SK-N-MC (cell line): ENCODE data around the gene MAPK8IP3.

Source experiments
- EZH2 ChIP-seq: fragments of 200-600 bp; sonication (generic); IDR thresholded peaks from one replicate; pipeline ENCODE4 v1.6.1; 2017; ENCODE audit warnings: antibody characterized with exemption
- POLR2AphosphoS5 ChIP-seq: IDR thresholded peaks from 2 replicates; pipeline ENCODE4 v1.6.1; 2012; ENCODE audit warnings: mild to moderate bottlenecking, low read depth, low read length, borderline replicate concordance

- TF ChIP-seq EZH2 = no peak
- TF ChIP-seq POLR2AphosphoS5 = no peak
These were observed 20.9 kb downstream of the MAPK8IP3 start for GRCh38 chr16:1726661-1727502.
